GM12892 (cell line): ENCODE data around the gene AZGP1.
A peak's percentile ranks its signal among the peaks of the same experiment; 100 is the strongest.
"Not testable (repeated sequence)": the region's sequence is repeated elsewhere in the genome, so short reads cannot be mapped to it uniquely, and the experiment has no call there.

Experiments
- DNase-seq: peaks from one replicate; pipeline ENCODE4 v3.0.0; 2011; ENCODE audit not compliant: insufficient read length
- FAIRE-seq: peaks from 2 replicates; lab custom pipeline; 2011; peaks lifted over from hg19 to GRCh38; lab: Jason Lieb, UNC
- POLR2A ChIP-seq: IDR thresholded peaks from 2 replicates; pipeline ENCODE4 v1.6.1; 2011; ENCODE audit warnings: low read depth, low read length, control low read depth
- POLR2AphosphoS5 ChIP-seq: IDR thresholded peaks from 2 replicates; pipeline ENCODE4 v1.6.1; 2011; ENCODE audit warnings: low read depth, low read length, control low read depth
- TAF1 ChIP-seq: IDR thresholded peaks from 2 replicates; pipeline ENCODE4 v1.6.1; 2011; ENCODE audit warnings: low read depth, mild to moderate bottlenecking, control low read depth, low read length, borderline replicate concordance

The AZGP1 gene

DNA sequence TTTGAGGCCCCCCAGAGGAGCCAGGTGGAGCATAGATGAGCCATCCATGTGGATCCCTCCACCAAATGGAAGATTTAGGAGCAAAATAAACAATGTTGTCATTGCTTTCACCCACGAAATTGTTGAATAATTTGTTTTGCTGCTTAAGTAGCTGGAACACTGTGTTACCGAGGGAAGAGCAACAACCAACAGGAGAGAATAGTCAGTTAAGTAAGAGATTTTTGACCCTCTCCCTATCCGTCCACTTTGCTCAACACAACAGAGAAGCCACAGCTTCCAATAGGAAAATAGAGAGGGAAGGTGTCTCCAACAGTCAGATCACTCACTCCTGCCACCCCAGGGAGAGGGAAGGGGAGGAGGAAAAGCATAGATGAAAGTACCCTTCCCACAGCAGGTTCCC is 35.7 kb upstream of the AZGP1 start:
- FAIRE-seq (no peak), DNase-seq (no peak)
- TF ChIP-seq POLR2A (no peak), POLR2AphosphoS5 (no peak), TAF1 (no peak)

DNA sequence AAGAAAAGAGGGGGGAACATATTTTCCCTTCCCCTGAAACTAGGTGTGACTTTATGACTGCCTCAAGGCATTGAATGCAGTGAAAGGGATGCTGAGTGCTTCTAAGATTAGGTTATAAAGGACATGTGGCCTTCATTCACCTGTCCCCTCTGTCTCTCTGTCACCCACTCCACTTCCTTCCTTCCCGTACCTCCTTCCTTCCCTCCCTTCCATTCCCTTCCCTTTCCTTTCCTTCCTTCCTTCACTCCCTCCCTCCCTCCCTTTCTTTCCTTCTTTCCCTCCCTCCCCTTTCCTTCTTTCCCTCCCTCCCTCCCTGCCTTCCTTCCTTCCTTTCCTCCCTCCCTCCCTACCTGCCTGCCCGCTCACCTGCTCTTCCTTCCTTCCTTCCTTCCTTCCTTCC is 35.1 kb upstream of the AZGP1 start:
- TF ChIP-seq POLR2A, result no peak
- TF ChIP-seq POLR2AphosphoS5, result no peak
- no peak for TF ChIP-seq TAF1
- no peak for DNase-seq
- FAIRE-seq, result no peak

DNA sequence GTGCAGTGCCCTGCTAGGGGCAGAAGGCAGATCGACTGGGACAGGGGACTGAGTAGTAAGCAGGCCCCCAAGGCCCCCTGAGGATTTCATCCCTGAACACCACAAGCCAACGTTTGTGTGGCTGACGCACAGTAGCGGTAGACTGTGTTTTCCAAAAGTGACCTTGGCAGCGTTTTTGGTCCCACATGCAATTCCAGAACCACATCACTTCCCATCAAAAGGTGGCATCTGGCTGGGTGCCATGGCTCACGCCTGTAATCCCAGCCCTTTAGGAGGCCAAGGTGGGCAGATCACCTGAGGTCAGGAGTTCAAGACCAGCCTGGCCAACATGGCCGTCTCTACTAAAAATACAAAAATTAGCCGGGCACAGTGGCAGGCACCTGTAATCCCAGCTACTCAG is 34.1 kb upstream of the AZGP1 start:
- DNase-seq, FAIRE-seq: not testable (repeated sequence)

DNA sequence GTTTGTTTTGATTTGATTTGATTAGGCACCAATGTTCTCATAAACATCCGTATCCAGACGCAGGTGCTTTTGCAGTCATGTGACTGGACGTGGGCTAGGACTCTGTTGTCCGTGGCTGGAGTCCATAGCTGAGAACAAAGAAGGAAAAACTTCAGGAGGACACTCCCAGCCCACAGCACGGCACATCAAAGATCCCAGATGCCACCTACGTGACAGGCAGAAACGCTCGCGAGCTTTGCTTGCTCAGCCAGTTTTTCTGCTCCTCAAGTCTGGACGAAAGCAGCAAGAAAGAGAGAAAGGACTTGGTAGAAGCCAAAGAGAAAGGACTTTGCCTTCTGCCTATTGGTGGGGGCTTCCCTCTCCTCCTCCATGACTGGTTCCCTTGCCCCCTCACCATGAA is 32.7 kb upstream of the AZGP1 start:
- TF ChIP-seq TAF1, result no peak
- no peak for TF ChIP-seq POLR2AphosphoS5
- TF ChIP-seq POLR2A, result no peak
- FAIRE-seq, result no peak
- no peak for DNase-seq

DNA sequence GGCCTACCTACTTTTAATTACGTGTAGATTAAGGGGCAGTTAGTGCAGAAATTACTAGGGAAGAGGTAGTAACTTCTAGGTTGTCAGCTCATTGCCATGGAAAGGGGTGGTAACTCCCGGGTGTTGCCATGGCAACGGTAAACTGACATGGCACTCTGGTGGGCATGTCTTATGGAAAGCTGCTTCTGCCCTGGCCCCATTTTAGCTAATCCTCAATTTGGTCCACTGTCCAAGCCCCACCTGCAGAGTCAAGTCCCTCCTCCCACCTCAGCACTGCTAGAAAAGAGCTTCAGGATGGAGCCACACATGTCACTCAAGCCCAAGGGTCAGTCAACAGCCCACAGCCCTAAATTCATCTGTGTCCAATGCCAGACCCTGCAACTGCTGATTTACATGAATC is 32.1 kb upstream of the AZGP1 start:
- DNase-seq (no peak), FAIRE-seq (no peak)
- TF ChIP-seq TAF1 (no peak), POLR2A (no peak), POLR2AphosphoS5 (no peak)

DNA sequence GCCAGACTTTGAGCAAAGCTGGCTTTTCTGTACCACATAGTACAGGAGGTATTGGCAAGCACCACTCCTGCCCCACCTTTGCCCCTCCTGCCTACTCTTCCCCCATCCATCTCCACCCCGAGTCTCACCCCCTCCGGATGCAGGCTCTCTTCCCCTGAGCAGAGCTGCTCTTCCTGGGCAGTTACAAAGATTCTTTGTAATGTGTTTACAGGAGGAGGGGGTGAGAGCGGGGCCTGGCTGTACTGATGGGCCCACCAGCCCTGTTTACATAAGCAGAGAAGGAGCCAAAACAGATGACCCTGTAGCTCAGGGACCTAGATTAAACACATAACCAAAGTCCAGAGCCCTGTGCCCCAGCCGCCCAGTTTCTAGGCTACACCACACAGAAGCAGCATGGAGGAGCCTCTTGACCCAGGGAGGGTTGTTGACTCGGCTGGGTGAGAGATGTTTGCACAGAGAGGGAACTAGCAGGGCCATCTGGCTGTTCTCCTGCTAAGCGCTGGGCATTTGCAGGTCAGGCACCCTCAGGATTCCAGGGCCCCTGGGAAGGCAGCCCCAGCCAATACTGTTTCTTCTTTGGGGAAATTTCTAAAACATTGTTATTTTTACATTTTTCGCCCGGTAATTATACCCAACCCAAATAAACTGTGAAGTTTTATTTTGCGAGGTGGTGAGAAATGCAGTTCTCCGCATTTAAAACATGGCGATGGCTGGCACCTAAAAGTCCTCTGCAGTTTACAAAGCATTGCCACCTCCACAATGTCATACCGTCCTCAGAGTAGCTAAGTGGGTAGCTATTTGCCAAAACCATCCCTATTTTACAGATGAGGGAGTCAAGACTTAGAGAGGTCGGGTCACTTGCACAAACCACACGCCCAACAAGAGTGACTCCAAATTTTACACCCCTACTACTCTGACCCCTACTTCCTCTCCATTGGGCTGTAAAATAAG is 28.2 kb upstream of the AZGP1 start:
- FAIRE-seq, result no peak
- DNase-seq, result no peak
- no peak for TF ChIP-seq TAF1
- TF ChIP-seq POLR2AphosphoS5, result no peak
- no peak for TF ChIP-seq POLR2A

DNA sequence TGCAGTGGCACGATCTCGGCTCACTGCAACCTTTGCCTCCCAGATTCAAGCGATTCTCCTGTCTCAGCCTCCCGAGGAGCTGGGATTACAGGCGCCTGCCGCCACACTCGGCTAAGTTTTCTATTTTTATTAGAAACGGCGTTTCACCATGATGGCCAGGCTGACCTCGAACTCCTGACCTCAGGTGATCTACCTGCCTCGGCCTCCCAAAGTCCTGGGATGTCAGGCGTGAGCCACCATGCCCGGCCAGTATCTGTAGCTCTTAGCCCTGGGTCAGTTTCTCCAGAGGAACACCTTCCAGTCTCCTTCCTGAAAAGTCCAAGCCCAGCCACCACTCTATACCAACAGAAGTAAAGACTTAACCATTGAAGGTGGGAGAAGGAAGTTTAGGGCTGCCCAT is 24.4 kb upstream of the AZGP1 start:
- TF ChIP-seq POLR2A, result no peak
- no peak for TF ChIP-seq TAF1
- TF ChIP-seq POLR2AphosphoS5, result no peak
- DNase-seq (no peak), FAIRE-seq (no peak)

DNA sequence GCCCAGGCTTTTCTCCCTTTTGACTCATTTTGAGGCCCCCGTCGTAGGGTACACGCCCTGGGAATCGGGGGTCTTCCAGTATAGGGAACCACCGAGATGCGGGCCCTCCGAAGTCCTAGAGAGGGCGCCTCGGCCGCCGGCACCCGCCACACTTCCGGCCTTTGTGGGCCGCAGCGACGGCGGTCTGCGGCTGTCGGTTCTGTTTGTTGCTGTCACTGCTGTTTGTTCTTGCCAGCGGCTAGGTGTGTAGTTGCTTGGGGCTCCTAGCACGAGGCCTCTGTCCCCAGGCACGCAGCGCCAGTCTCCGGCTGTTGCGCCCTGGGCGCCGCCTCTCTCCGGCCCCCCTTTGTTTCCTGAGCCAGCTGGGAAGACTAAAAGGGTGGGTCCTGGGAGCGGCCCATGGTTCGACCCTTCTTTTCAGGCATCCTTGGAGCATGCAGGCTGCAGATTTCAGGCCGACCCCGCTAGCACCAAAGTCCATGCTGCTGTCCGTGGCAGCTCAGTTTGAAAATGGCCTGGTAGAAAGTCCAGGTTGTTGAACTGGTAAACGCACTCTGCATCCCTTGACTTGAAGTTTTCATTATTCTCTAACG is 21.8 kb upstream of the AZGP1 start:
- FAIRE-seq (peak; percentile 24), DNase-seq (peak; percentile 56)
- TF ChIP-seq POLR2AphosphoS5 (no peak), TAF1 (peak; percentile 75; the same call in 1 of the 2 replicates), POLR2A (peak; percentile 52; the same call in 1 of the 2 replicates)

DNA sequence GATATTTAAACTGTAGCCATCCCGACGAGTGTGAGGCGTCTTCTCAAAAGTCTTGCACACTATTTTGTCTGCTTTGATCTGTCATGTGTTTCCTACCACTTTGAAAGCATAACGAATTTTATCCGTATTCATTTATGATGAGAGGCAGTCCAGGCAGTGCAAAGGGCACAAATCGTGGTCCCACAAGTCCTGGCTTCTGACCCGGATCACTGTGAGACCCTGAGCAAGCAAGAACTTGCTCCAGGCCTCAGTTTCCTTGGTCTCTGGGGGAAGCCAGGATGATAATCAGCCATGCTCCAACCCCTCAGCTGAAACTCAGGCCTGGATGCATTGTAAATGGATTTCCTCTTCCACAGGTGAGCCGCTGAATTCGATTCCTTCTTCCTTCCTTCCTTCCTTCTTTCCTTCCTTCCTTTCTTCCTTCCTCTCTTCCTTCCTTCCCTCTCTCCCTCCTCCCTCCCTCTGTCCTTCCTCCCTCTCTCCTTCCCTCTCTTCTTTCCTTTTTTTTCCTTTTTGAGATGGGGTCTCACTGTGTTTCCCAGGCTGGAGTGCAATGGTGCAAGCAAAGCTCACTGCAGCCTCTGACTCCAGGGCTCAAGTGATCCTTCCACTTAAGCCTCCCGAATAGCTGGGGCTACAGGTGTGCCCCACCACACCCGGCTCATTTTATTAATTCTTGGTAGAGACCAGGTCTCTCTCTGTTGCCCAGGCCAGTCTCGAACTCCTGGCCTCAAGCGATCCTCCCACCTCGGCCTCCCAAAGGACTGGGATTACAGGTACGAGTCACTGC is 21.1 kb upstream of the AZGP1 start:
- FAIRE-seq (no peak), DNase-seq (no peak)
- TF ChIP-seq TAF1 (no peak), POLR2A (no peak)

DNA sequence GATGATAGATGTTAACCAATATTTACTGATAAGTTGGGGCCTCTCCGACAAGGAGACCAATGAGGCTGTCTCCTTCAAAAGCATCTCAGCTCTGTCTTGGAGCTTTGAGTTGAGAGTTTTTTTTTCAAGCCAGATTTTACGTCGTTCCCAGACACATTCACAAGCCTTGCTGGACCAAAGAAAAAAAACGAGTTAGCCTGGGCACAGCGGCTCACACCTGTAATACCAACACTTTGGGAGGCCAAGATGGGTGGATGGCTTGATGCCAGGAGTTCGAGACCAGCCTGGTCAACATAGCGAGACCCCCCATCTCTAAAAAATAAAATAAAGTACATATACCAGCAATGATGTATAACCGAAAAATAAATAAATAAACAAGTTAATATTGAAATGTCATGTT is 19.0 kb upstream of the AZGP1 start:
- no peak for FAIRE-seq
- TF ChIP-seq POLR2A (no peak), POLR2AphosphoS5 (no peak), TAF1 (no peak)
- no peak for DNase-seq

DNA sequence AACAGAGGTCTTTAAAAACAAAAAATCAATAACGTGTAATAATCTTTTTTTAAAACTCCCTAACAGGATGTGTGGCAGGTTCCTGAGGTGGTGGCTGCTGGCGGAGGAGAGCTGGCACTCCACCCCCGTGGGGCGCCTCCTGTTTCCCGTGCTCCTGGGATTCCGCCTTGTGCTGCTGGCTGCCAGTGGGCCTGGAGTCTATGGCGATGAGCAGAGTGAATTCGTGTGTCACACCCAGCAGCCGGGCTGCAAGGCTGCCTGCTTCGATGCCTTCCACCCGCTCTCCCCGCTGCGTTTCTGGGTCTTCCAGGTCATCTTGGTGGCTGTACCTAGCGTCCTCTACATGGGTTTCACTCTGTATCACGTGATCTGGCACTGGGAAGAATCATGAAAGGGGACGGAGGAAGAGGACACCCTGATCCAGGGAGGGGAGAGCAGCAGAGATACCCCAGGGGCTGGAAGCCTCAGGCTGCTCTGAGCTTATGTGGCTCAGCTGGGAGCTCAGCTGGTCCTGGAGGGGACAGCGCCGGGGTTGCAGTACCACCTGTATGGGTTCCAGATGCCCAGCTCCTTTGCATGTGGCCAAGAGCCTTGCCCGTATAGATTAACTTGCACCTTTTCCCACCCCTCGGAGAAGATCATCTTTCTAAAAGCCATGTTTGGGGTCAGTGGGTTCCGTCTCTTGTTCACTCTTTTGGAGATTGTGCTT is 16.7 kb upstream of the AZGP1 start:
- TF ChIP-seq POLR2A, result no peak
- no peak for TF ChIP-seq TAF1
- no peak for TF ChIP-seq POLR2AphosphoS5
- DNase-seq (no peak), FAIRE-seq (no peak)

DNA sequence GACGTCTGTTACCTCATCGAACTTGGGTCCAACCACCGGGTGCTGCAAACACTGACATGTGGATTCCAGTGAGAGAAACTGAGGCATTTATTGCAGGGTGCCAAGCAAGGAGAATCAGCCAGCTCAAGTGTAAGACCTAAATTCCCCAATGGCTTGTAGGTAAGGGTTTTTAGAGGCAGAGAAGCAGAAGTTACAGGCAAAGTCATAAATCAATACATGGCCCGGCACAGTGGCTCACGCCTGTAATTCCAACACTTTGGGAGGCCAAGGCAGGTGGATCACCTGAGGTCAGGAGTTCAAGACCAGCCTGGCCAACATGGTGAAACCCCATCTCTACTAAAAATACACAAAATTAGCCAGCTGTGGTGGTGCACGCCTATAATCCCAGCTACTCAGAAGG is 15.7 kb upstream of the AZGP1 start:
- not testable (repeated sequence) for DNase-seq, FAIRE-seq
